WTC11 (cell line): Measurements from ENCODE around the gene PHACTR2. TPM values are rescaled to one million over a fixed set of nuclear protein-coding genes. Genes with fewer than 3 reads are reported as not detected.

Source experiments
- ATAC-seq: fragments of 200-7000 bp; cut with Tn5 transposase; 2 replicates; pipeline ENCODE4 v1.10.0; 2021; ENCODE audit warnings: mild to moderate bottlenecking, moderate library complexity
- CTCF ChIA-PET: fragments of 300-600 bp; sonication (Branson Sonifier 250); formaldehyde crosslinking; loops from one replicate; lab custom pipeline; 2021; ENCODE audit warnings: antibody characterized with exemption; lab: Charles Lee
- POLR2A ChIA-PET: fragments of 350-600 bp; sonication (Branson Sonifier 250); formaldehyde crosslinking; loops from one replicate; lab custom pipeline; 2021; ENCODE audit warnings: antibody characterized with exemption; lab: Charles Lee
- DNase-seq: peaks from one replicate; pipeline ENCODE4 v3.0.0; 2021; ENCODE audit warnings: low spot score
- H3K27ac Mint-ChIP-seq: 2 replicates; pipeline ENCODE4 v1.8.0; 2021; ENCODE audit warnings: mixed read lengths
- H3K27me3 Mint-ChIP-seq: 2 replicates; pipeline ENCODE4 v1.8.0; 2021; ENCODE audit warnings: low read depth, mild to moderate bottlenecking, moderate library complexity, mixed read lengths
- H3K36me3 Mint-ChIP-seq: 2 replicates; pipeline ENCODE4 v1.8.0; 2021; ENCODE audit warnings: mixed read lengths
- H3K4me1 Mint-ChIP-seq: 2 replicates; pipeline ENCODE4 v1.8.0; 2022; ENCODE audit warnings: mixed read lengths
- H3K4me3 Mint-ChIP-seq: 2 replicates; pipeline ENCODE4 v1.8.0; 2021; ENCODE audit warnings: mild to moderate bottlenecking, moderate library complexity, mixed read lengths
- H3K9me3 Mint-ChIP-seq: 2 replicates; pipeline ENCODE4 v1.8.0; 2021; ENCODE audit warnings: mixed read lengths
- ATF2 ChIP-seq: sonication (generic); formaldehyde crosslinking; IDR thresholded peaks from 2 replicates; pipeline ENCODE4 v1.8.1; 2022; ENCODE audit warnings: low read depth, missing genetic modification reagents, borderline replicate concordance
- E2F1 ChIP-seq: sonication (generic); formaldehyde crosslinking; IDR thresholded peaks from 2 replicates; pipeline ENCODE4 v1.8.0; 2022; ENCODE audit warnings: mild to moderate bottlenecking, missing genetic modification reagents
- EMX1 ChIP-seq: fragments of 250-450 bp; sonication (Bioruptor Pico); IDR thresholded peaks from 2 replicates; pipeline ENCODE4 v1.8.0; 2021; ENCODE audit warnings: mild to moderate bottlenecking
- ESRRA ChIP-seq: sonication (generic); formaldehyde crosslinking; IDR thresholded peaks from 2 replicates; pipeline ENCODE4 v1.8.1; 2022; ENCODE audit warnings: mild to moderate bottlenecking, missing genetic modification reagents, borderline replicate concordance
- FOXJ3 ChIP-seq: sonication (generic); formaldehyde crosslinking; IDR thresholded peaks from 2 replicates; pipeline ENCODE4 v1.9.0; 2021; ENCODE audit warnings: missing genetic modification reagents, mild to moderate bottlenecking, borderline replicate concordance
- FOXP4 ChIP-seq: sonication (generic); formaldehyde crosslinking; IDR thresholded peaks from 2 replicates; pipeline ENCODE4 v1.8.0; 2022; ENCODE audit warnings: mild to moderate bottlenecking, missing genetic modification reagents
- HMGA2 ChIP-seq: fragments of 250-450 bp; sonication (Bioruptor Pico); IDR thresholded peaks from 2 replicates; pipeline ENCODE4 v1.4.0; 2021; ENCODE audit warnings: mild to moderate bottlenecking, moderate library complexity
- IRF2 ChIP-seq: sonication (generic); formaldehyde crosslinking; IDR thresholded peaks from 2 replicates; pipeline ENCODE4 v1.8.0; 2022; ENCODE audit warnings: low read depth, missing genetic modification reagents, borderline replicate concordance
- NFYB ChIP-seq: sonication (generic); formaldehyde crosslinking; conservative IDR thresholded peaks from 2 replicates; pipeline ENCODE4 v1.8.0; 2022; ENCODE audit warnings: low read depth, missing genetic modification reagents
- OVOL2 ChIP-seq: fragments of 250-450 bp; sonication (Bioruptor Pico); IDR thresholded peaks from 2 replicates; pipeline ENCODE4 v1.9.0; 2021; ENCODE audit warnings: mild to moderate bottlenecking, borderline replicate concordance
- PRRX2 ChIP-seq: fragments of 250-450 bp; sonication (Bioruptor Pico); IDR thresholded peaks from 2 replicates; pipeline ENCODE4 v1.8.0; 2021; ENCODE audit warnings: mild to moderate bottlenecking
- SOX15 ChIP-seq: fragments of 250-450 bp; sonication (Bioruptor Pico); IDR thresholded peaks from 2 replicates; pipeline ENCODE4 v1.9.0; 2021; ENCODE audit warnings: mild to moderate bottlenecking
- TEAD4 ChIP-seq: sonication (generic); formaldehyde crosslinking; IDR thresholded peaks from 2 replicates; pipeline ENCODE4 v1.8.0; 2022; ENCODE audit warnings: mild to moderate bottlenecking, missing genetic modification reagents
- USF1 ChIP-seq: sonication (generic); formaldehyde crosslinking; IDR thresholded peaks from 2 replicates; pipeline ENCODE4 v1.8.0; 2022; ENCODE audit warnings: mild to moderate bottlenecking, missing genetic modification reagents
- ZBTB43 ChIP-seq: sonication (generic); formaldehyde crosslinking; IDR thresholded peaks from 2 replicates; pipeline ENCODE4 v1.8.1; 2023; ENCODE audit warnings: mild to moderate bottlenecking, missing genetic modification reagents
- ZNF121 ChIP-seq: sonication (generic); formaldehyde crosslinking; IDR thresholded peaks from 2 replicates; pipeline ENCODE4 v1.8.0; 2023; ENCODE audit warnings: missing genetic modification reagents
- ZNF219 ChIP-seq: sonication (generic); formaldehyde crosslinking; IDR thresholded peaks from 2 replicates; pipeline ENCODE4 v1.8.0; 2023; ENCODE audit warnings: missing genetic modification reagents, mild to moderate bottlenecking, borderline replicate concordance
- ZNF396 ChIP-seq: fragments of 250-450 bp; sonication (Bioruptor Pico); IDR thresholded peaks from 2 replicates; pipeline ENCODE4 v1.8.0; 2021; ENCODE audit warnings: mild to moderate bottlenecking, moderate library complexity, borderline replicate concordance
- total RNA-seq: library from RNA; stranded (reverse); gene quantifications from 3 replicates; pipeline ENCODE4 v1.2.3, GENCODE V29; 2021
- TF ChIP-seq, protein P1 (sequence below): sonication (generic); formaldehyde crosslinking; IDR thresholded peaks from 2 replicates; pipeline ENCODE4 v1.8.1; 2023; ENCODE audit warnings: mild to moderate bottlenecking, moderate library complexity, missing genetic modification reagents
- TF ChIP-seq, protein P2 (sequence below): sonication (generic); formaldehyde crosslinking; IDR thresholded peaks from 2 replicates; pipeline ENCODE4 v1.8.1; 2022; ENCODE audit warnings: mild to moderate bottlenecking, missing genetic modification reagents, moderate library complexity, borderline replicate concordance
- TF ChIP-seq, protein P3 (sequence below): fragments of 250-450 bp; sonication (Bioruptor Pico); conservative IDR thresholded peaks from 2 replicates; pipeline ENCODE4 v1.9.0; 2021; ENCODE audit warnings: mild to moderate bottlenecking

Gene PHACTR2
- total RNA-seq, 1 experiment from 2014 or later: 90.5 TPM

DNA sequence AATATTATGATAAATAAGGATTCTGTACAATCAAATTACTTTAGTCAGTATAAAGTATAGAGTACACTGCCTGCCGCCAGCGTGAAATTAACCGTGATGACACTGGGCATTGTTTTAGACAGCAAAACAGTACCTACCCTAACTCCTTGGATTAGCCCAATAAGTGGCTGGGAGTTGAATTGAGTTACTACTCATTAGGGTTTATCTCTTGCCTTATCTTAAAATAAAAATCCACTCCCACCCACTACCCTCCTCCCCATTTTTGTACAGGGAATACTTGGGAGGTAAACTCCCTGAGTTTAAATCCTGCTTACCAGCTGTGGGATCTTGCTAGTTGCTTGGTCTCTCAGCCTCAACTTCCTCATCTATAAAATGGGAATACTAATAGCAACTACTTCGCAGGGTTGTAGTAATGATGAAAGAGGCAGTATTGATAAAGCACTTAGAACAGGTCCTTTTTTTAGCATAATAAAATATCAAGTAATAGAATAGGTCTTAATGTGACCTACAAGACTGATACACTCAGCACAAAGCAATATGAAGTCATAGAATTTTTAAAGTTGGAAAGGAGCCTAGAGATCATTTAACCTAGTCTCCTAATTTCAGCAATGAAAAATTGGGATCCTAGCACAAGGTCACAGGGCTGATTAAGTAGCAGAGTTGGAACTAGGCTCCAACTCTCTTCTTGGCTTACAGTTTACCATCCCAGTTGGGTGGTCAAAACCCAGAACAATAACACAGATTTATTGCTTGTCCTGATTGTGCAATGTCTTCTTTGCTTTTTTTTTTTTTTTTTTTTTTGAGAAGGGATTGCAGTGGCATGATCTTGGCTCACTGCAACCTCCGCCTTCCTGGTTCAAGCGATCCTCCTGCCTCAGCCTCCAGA lies 23.8 kb downstream of the PHACTR2 start:
- ATAC-seq: no peak
- no peak overlapping the region for H3K27ac Mint-ChIP-seq
- TF ChIP-seq ATF2 (no peak), ZNF121 (no peak), FOXP4 (no peak), IRF2 (CRISPR knock-in tag) (no peak), NFYB (no peak), E2F1 (no peak), ZNF396 (CRISPR knock-in tag) (no peak), PRRX2 (CRISPR knock-in tag) (no peak), TEAD4 (CRISPR knock-in tag) (no peak), ZBTB43 (CRISPR knock-in tag) (no peak)
- TF ChIP-seq, protein P1, sequence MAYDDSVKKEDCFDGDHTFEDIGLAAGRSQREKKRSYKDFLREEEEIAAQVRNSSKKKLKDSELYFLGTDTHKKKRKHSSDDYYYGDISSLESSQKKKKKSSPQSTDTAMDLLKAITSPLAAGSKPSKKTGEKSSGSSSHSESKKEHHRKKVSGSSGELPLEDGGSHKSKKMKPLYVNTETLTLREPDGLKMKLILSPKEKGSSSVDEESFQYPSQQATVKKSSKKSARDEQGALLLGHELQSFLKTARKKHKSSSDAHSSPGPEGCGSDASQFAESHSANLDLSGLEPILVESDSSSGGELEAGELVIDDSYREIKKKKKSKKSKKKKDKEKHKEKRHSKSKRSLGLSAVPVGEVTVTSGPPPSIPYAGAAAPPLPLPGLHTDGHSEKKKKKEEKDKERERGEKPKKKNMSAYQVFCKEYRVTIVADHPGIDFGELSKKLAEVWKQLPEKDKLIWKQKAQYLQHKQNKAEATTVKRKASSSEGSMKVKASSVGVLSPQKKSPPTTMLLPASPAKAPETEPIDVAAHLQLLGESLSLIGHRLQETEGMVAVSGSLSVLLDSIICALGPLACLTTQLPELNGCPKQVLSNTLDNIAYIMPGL (CRISPR knock-in tag): no peak
- TF ChIP-seq, all 79 proteins: peak for 0
- peaks cover 17% of the 10 kb centered on the region for H3K9me3 Mint-ChIP-seq
- peaks cover 29% of the 10 kb centered on the region for H3K36me3 Mint-ChIP-seq
- H3K4me3 Mint-ChIP-seq: no peak overlapping the region
- POLR2A ChIA-PET: no interaction called here
- no peaks in the 10 kb centered on the region for H3K27me3 Mint-ChIP-seq
- H3K4me1 Mint-ChIP-seq: peaks cover 37% of the 10 kb centered on the region
- CTCF ChIA-PET: interaction anchor here (0.7 kb wide), 1 partner anchor 781 kb away, joined by 3 read pairs; no protein-coding TSS in a partner anchor
- DNase-seq: no peak

DNA sequence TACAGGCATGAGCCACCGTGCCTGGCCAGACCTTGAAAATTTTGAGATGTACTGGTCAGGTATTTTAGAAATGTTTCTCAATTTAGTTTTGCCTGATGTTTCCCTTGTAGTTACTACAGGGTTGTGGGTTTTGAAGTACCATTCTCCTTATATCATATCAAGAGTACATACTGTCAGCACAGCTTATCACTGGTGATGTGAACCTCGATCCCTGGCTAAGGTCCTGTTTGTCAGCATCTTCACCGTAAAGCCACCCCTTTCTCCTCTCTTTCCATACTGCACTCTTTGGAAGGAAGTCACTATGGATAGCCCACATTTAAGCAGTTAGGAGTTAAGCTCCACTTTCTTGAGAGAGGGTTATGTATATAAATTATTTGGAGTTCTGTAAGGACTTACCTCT lies 27.8 kb downstream of the PHACTR2 start:
- peaks cover 13% of the 10 kb centered on the region for H3K4me1 Mint-ChIP-seq
- peak overlapping the region; percentile 26; the same call in 1 of the 2 replicates for H3K27ac Mint-ChIP-seq
- peaks cover 36% of the 10 kb centered on the region for H3K36me3 Mint-ChIP-seq
- ATAC-seq: no peak
- H3K27me3 Mint-ChIP-seq: no peaks in the 10 kb centered on the region
- H3K9me3 Mint-ChIP-seq: peaks cover 25% of the 10 kb centered on the region
- H3K4me3 Mint-ChIP-seq: no peak overlapping the region
- POLR2A ChIA-PET: no interaction called here
- CTCF ChIA-PET: no interaction called here
- DNase-seq: no peak
- TF ChIP-seq SOX15 (CRISPR knock-in tag) (no peak), USF1 (no peak), ESRRA (CRISPR knock-in tag) (no peak), OVOL2 (CRISPR knock-in tag) (no peak), FOXJ3 (CRISPR knock-in tag) (no peak), ZNF219 (CRISPR knock-in tag) (no peak), EMX1 (CRISPR knock-in tag) (no peak), HMGA2 (CRISPR knock-in tag) (no peak)
- TF ChIP-seq, protein P2, sequence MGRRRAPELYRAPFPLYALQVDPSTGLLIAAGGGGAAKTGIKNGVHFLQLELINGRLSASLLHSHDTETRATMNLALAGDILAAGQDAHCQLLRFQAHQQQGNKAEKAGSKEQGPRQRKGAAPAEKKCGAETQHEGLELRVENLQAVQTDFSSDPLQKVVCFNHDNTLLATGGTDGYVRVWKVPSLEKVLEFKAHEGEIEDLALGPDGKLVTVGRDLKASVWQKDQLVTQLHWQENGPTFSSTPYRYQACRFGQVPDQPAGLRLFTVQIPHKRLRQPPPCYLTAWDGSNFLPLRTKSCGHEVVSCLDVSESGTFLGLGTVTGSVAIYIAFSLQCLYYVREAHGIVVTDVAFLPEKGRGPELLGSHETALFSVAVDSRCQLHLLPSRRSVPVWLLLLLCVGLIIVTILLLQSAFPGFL (CRISPR knock-in tag): no peak
- TF ChIP-seq, protein P3, sequence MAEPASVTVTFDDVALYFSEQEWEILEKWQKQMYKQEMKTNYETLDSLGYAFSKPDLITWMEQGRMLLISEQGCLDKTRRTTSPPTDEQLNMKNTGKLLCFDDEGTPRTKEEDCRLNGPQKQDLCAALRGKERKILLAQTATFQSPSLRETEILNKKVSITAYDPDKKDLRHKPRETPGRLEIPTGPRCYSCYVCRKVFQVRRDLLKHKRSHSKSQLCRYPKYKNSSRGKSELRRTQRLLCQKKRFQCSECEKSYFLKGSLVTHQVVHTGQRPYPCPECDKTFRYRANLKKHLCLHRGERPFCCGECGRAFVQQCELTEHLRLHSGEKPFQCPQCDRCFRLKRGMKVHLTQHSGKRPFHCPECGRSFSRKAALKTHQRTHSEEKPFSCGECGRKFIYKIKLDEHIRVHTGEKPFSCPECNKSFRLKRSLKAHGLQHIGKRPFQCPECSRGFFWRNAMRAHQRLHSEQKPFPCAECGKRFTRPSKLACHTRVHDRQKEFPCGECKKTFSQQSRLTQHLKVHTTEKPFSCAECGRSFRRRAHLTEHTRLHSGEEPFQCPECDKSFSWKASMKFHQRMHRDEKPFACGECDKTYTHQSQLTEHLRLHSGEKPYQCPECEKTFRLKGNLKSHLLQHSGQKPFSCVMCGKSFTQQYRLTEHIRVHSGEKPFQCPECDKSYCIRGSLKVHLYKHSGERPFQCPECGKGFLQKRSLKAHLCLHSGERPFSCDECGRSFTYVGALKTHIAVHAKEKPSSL (CRISPR knock-in tag): no peak
